OCI-LY1 (cell line): Measurements from ENCODE around the gene KIFBP.

Source experiments
- H2AFZ ChIP-seq: fragments of 200-600 bp; sonication (generic), shearing (Covaris generic); 2 replicates; pipeline ENCODE4 v1.6.0; 2014; ENCODE audit warnings: antibody characterized with exemption, mild to moderate bottlenecking, low read length
- H3F3A ChIP-seq: fragments of 200-600 bp; sonication (generic), shearing (Covaris generic); 2 replicates; pipeline ENCODE4 v1.6.0; 2014; ENCODE audit warnings: mild to moderate bottlenecking, antibody characterized with exemption, low read length, moderate library complexity; ENCODE audit not compliant: insufficient read depth
- H3K27ac ChIP-seq: fragments of 200-600 bp; sonication (generic); 2 replicates; pipeline ENCODE4 v1.5.1; 2014; ENCODE audit warnings: low read length, mixed run types, mild to moderate bottlenecking, low read depth; ENCODE audit not compliant: poor library complexity, severe bottlenecking
- H3K27me3 ChIP-seq: fragments of 200-600 bp; sonication (generic); 2 replicates; pipeline ENCODE4 v1.6.0; 2014; ENCODE audit warnings: antibody characterized with exemption, mild to moderate bottlenecking, low read length, moderate library complexity; ENCODE audit not compliant: insufficient read depth
- H3K36me3 ChIP-seq: fragments of 200-600 bp; sonication (generic); 2 replicates; pipeline ENCODE4 v1.6.1; 2014; ENCODE audit warnings: mild to moderate bottlenecking, antibody characterized with exemption, low read length, moderate library complexity, mixed read lengths; ENCODE audit not compliant: insufficient read depth
- H3K4me1 ChIP-seq: fragments of 200-600 bp; sonication (generic); 2 replicates; pipeline ENCODE4 v1.5.1; 2014; ENCODE audit warnings: mild to moderate bottlenecking, low read length, moderate library complexity; ENCODE audit not compliant: insufficient read depth, severe bottlenecking
- H3K4me2 ChIP-seq: fragments of 200-600 bp; sonication (generic), shearing (Covaris generic); 2 replicates; pipeline ENCODE4 v1.6.1; 2014; ENCODE audit warnings: low read length
- H3K4me3 ChIP-seq: fragments of 200-600 bp; sonication (generic); 2 replicates; pipeline ENCODE4 v1.5.1; 2014; ENCODE audit warnings: low read length, low read depth, mild to moderate bottlenecking, mixed read lengths; ENCODE audit not compliant: poor library complexity, severe bottlenecking
- H3K79me2 ChIP-seq: fragments of 200-600 bp; shearing (Covaris generic); 2 replicates; pipeline ENCODE4 v1.6.1; 2016; ENCODE audit warnings: mixed run types, low read length, mixed read lengths; ENCODE audit not compliant: insufficient read depth
- H3K9ac ChIP-seq: fragments of 200-600 bp; sonication (generic), shearing (Covaris generic); 2 replicates; pipeline ENCODE4 v1.6.1; 2014; ENCODE audit warnings: mild to moderate bottlenecking, low read length, mixed read lengths
- H3K9me2 ChIP-seq: fragments of 200-600 bp; sonication (generic), shearing (Covaris generic); 2 replicates; pipeline ENCODE4 v1.6.1; 2014; ENCODE audit warnings: low read depth, mild to moderate bottlenecking, low read length, mixed read lengths
- H3K9me3 ChIP-seq: fragments of 200-600 bp; shearing (Covaris generic); 2 replicates; pipeline ENCODE4 v1.6.1; 2014; ENCODE audit warnings: low read length, mixed read lengths
- H4K20me1 ChIP-seq: fragments of 200-600 bp; sonication (generic), shearing (Covaris generic); 2 replicates; pipeline ENCODE4 v1.6.0; 2016; ENCODE audit warnings: mild to moderate bottlenecking, low read length; ENCODE audit not compliant: insufficient read depth
- CTCF ChIP-seq: fragments of 200-600 bp; sonication (generic), shearing (Covaris generic); IDR thresholded peaks from 2 replicates; pipeline ENCODE4 v1.5.1; 2017; ENCODE audit warnings: mild to moderate bottlenecking, antibody characterized with exemption, low read length, moderate library complexity, mixed read lengths
- EZH2 ChIP-seq: fragments of 200-600 bp; sonication (generic), shearing (Covaris generic); IDR thresholded peaks from 2 replicates; pipeline ENCODE4 v1.8.0; 2017; ENCODE audit warnings: borderline replicate concordance, mixed run types, mild to moderate bottlenecking, antibody characterized with exemption, low read length, moderate library complexity, mixed read lengths

Gene KIFBP

GRCh38 chr10:69018613-69019012, 30.0 kb downstream of the KIFBP start:
- no peaks in the 10 kb centered on the region for H3K27me3 ChIP-seq
- peaks cover 5% of the 10 kb centered on the region; the same call in 1 of the 2 replicates for H3K36me3 ChIP-seq
- H3K4me3 ChIP-seq: no peak overlapping the region
- H3K9me2 ChIP-seq: no peaks in the 10 kb centered on the region
- H3K27ac ChIP-seq: no peak overlapping the region
- no peak for TF ChIP-seq EZH2
- TF ChIP-seq CTCF: no peak
- H4K20me1 ChIP-seq: no peaks in the 10 kb centered on the region
- no peak overlapping the region for H3K9ac ChIP-seq
- no peaks in the 10 kb centered on the region for H3K79me2 ChIP-seq
- H3K4me1 ChIP-seq: no peaks in the 10 kb centered on the region
- no peak overlapping the region for H3K4me2 ChIP-seq
- H3F3A ChIP-seq: 0 out of 2 replicates have a peak, but pooled peaks cover 2% of the 10 kb centered on the region
- no peak overlapping the region for H2AFZ ChIP-seq
- no peaks in the 10 kb centered on the region for H3K9me3 ChIP-seq

- H4K20me1 ChIP-seq: no peaks in the 10 kb centered on the region
- TF ChIP-seq CTCF (no peak), EZH2 (no peak)
- H3K27me3 ChIP-seq: no peaks in the 10 kb centered on the region
- H3K4me1 ChIP-seq: no peaks in the 10 kb centered on the region
- no peak overlapping the region for H3K4me3 ChIP-seq
- no peaks in the 10 kb centered on the region for H3K9me3 ChIP-seq
- no peak overlapping the region for H3K9ac ChIP-seq
- no peak overlapping the region for H3K4me2 ChIP-seq
- H3K9me2 ChIP-seq: no peaks in the 10 kb centered on the region
- no peaks in the 10 kb centered on the region for H3K79me2 ChIP-seq
- H2AFZ ChIP-seq: no peak overlapping the region
- H3K27ac ChIP-seq: no peak overlapping the region
- H3K36me3 ChIP-seq: no peaks in the 10 kb centered on the region
- no peaks in the 10 kb centered on the region for H3F3A ChIP-seq
Observed at GRCh38 chr10:69022611-69023010, 34.0 kb downstream of the KIFBP start.

- H3K27ac ChIP-seq: no peak overlapping the region
- peaks cover 7% of the 10 kb centered on the region; the same call in 1 of the 2 replicates for H3K9me3 ChIP-seq
- H3K4me1 ChIP-seq: no peaks in the 10 kb centered on the region
- H3K4me2 ChIP-seq: no peak overlapping the region
- no peak overlapping the region for H2AFZ ChIP-seq
- no peaks in the 10 kb centered on the region; the same call in 1 of the 2 replicates for H3K27me3 ChIP-seq
- no peak overlapping the region for H3K9ac ChIP-seq
- TF ChIP-seq CTCF: no peak
- no peak for TF ChIP-seq EZH2
- no peaks in the 10 kb centered on the region for H4K20me1 ChIP-seq
- H3F3A ChIP-seq: no peaks in the 10 kb centered on the region
- H3K4me3 ChIP-seq: no peak overlapping the region
- H3K79me2 ChIP-seq: no peaks in the 10 kb centered on the region
- no peaks in the 10 kb centered on the region for H3K9me2 ChIP-seq
- no peaks in the 10 kb centered on the region for H3K36me3 ChIP-seq
Observed at GRCh38 chr10:69025370-69025896, 36.8 kb downstream of the KIFBP start.
